ENCODE measurements around the gene ISG15.

The ISG15 gene

DNA sequence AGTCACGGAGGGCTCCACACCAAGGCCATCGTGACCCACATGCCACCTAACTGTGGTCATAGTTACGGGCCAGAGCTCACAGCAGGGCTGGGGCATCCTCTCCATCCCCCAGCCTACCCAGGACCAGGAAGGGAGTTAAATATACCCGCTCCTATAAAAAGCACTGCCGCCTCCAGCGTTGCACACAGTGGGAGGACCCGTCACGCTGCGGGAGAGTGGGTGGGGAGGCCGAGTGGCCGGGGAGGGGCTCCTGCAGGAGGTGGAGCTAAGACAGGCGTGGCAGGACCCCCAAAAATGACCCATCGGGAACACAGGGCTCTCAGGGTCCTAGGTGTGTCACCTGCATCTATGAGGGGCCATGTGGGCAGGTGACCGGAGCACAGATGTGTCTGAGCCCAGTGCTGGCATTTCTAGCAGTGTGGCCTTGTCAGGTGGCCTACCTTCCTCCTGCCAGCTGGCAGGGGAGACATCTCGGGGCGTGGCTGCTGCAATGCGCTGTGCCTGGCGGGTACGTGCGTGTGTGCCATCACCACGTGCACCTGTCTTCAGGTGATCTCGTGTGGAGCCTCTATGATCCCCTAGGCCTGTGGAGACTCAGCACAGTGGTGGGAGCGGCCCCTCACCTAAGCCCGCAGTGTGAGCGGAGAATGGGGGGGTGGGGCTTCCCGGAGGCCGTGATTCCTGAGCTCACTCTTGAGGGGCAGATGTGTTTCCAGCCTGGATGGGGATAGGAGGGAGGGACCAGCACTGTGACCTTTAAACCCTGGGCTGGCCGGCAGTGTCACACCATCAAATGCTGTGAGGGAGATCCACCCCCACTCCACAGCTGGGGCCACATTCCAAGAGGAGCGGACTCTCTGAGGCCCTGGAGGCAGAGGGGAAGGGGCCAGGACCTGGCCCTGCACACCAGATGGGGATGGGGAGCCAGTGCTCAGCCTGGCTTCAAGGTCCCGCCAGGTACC, 24.4 kb downstream of the ISG15 start:
- DNase-seq (ENCODE audit: low read depth): no peak
- TF ChIP-seq, protein P1, sequence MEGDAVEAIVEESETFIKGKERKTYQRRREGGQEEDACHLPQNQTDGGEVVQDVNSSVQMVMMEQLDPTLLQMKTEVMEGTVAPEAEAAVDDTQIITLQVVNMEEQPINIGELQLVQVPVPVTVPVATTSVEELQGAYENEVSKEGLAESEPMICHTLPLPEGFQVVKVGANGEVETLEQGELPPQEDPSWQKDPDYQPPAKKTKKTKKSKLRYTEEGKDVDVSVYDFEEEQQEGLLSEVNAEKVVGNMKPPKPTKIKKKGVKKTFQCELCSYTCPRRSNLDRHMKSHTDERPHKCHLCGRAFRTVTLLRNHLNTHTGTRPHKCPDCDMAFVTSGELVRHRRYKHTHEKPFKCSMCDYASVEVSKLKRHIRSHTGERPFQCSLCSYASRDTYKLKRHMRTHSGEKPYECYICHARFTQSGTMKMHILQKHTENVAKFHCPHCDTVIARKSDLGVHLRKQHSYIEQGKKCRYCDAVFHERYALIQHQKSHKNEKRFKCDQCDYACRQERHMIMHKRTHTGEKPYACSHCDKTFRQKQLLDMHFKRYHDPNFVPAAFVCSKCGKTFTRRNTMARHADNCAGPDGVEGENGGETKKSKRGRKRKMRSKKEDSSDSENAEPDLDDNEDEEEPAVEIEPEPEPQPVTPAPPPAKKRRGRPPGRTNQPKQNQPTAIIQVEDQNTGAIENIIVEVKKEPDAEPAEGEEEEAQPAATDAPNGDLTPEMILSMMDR (IDR thresholded peaks at IDR 0.05; ENCODE audit: control insufficient read depth, extremely low read depth, insufficient read depth): no peak
- no peak overlapping the region for H3K4me3 ChIP-seq (ENCODE audit: low read depth, low read length)

DNA sequence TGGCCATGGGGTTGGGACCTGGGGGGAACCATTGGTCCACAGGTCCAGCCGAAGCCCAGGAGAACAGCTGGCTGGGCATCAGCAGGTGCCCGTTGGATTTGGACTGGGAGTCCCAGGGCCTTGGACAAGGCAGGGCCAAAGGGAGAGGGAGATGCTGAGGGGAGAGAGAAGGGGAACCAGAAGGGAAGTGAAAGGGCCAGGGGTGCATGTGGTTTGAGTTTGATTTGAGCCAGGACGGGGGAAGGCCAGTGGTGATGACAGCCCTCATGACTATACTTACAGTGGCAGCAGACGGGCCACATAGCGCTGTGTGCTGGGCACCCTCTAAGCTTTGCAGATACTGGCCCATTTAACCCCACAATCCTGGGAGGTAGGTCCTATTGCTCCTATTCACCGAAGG, 25.4 kb downstream of the ISG15 start:
- DNase-seq (ENCODE audit: low read depth): no peak
- TF ChIP-seq, protein P1 (IDR thresholded peaks at IDR 0.05; ENCODE audit: control insufficient read depth, extremely low read depth, insufficient read depth): no peak
- no peak overlapping the region for H3K4me3 ChIP-seq (ENCODE audit: low read depth, low read length)

- no peak overlapping the region for H3K4me3 ChIP-seq (ENCODE audit: low read depth, low read length)
- TF ChIP-seq, protein P1 (IDR thresholded peaks at IDR 0.05; ENCODE audit: control insufficient read depth, extremely low read depth, insufficient read depth): no peak
- no peak for DNase-seq (ENCODE audit: low read depth)
These were observed 26.0 kb downstream of the ISG15 start for GRCh38 chr1:1039145-1039910.

- peak overlapping the region; percentile 42 for H3K4me3 ChIP-seq (ENCODE audit: low read depth, low read length)
- DNase-seq (ENCODE audit: low read depth): peak; percentile 66
- TF ChIP-seq, protein P1 (IDR thresholded peaks at IDR 0.05; ENCODE audit: control insufficient read depth, extremely low read depth, insufficient read depth): peak; percentile 35; the same call in 1 of the 2 replicates
These were observed 27.0 kb downstream of the ISG15 start for GRCh38 chr1:1040004-1040991.

DNA sequence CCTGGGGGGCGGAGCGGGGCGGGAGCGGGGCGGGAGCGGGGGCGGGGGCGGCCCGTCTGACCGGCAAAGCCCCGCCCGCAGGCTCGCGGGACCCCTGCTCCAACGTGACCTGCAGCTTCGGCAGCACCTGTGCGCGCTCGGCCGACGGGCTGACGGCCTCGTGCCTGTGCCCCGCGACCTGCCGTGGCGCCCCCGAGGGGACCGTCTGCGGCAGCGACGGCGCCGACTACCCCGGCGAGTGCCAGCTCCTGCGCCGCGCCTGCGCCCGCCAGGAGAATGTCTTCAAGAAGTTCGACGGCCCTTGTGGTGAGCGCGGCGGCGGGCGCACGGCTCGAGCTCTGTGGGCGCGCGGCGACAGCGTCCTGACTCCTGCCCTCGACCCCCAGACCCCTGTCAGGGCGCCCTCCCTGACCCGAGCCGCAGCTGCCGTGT, 27.8 kb downstream of the ISG15 start:
- TF ChIP-seq, protein P1 (IDR thresholded peaks at IDR 0.05; ENCODE audit: control insufficient read depth, extremely low read depth, insufficient read depth): no peak
- DNase-seq (ENCODE audit: low read depth): no peak
- no peak overlapping the region for H3K4me3 ChIP-seq (ENCODE audit: low read depth, low read length)

- no peak overlapping the region for H3K4me3 ChIP-seq (ENCODE audit: low read depth, low read length)
- no peak for DNase-seq (ENCODE audit: low read depth)
- TF ChIP-seq, protein P1 (IDR thresholded peaks at IDR 0.05; ENCODE audit: control insufficient read depth, extremely low read depth, insufficient read depth): no peak
These were observed 28.6 kb downstream of the ISG15 start for GRCh38 chr1:1041873-1042272.

All from LNCaP clone FGC (cell line).